ENCODE data around the gene NPR1. TPM values are rescaled to one million over a fixed set of nuclear protein-coding genes. Genes with fewer than 3 reads are reported as not detected.

NPR1 gene
- total and polyA plus RNA-seq, 8 donors, result 1.4 to 39.7 (median 6.1) TPM

DNA sequence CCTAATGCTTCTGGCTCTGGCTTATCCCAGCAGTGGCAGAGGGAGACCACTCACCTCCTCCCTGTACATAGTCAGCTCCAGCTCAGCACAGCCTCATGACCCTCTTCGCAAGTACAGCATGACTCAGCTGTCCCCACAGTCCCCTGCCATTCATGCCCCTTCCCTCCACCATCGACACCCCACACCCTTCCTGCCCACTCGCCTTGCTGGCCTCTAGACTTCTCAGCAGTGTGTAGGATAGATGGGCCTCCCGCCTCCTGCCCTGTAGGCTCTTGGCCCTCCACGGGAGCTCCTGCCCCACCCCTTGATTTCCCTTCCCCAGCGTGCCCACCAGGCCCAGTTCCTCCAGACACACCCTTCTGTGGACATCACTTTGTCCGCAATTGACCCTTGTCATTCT is 9.8 kb downstream of the NPR1 start:
- Histone ChIP-seq H3K4me3 (no peak overlapping the region), H3K27me3 (no peaks in the 10 kb centered on the region), H3K27ac (no peak overlapping the region), H3K4me1 (peaks cover 0 to 6% (median 0%) of the 10 kb centered on the region in 4 donors), H3K9me3 (no peaks in the 10 kb centered on the region), H3K36me3 (peaks cover 0 to 58% (median 10%) of the 10 kb centered on the region in 4 donors)
- no peak for DNase-seq
- TF ChIP-seq CTCF (IDR thresholded peaks at IDR 0.05), result no peak
- no peak for TF ChIP-seq EP300 (IDR thresholded peaks at IDR 0.05)
- no peak for TF ChIP-seq POLR2AphosphoS5 (IDR thresholded peaks at IDR 0.05)
- no peak for TF ChIP-seq POLR2A (IDR thresholded peaks at IDR 0.05)
- 76 to 90% (median 85%) methylated on average over 7 of the region's 7 CpGs for WGBS, 5 donors
- intact Hi-C loops (cut with DNase I; ENCODE audit: low total_unique reads), result no loop called here

- H3K4me3 ChIP-seq, result no peak overlapping the region
- no peak for DNase-seq
- 87 to 90% (median 89%) methylated on average over 14 to 18 of the region's 18 CpGs for WGBS, 5 donors
- H3K36me3 ChIP-seq, result peaks cover 0 to 60% (median 10%) of the 10 kb centered on the region in 4 donors
- intact Hi-C loops (cut with DNase I; ENCODE audit: low total_unique reads), result no loop called here
- no peaks in the 10 kb centered on the region for H3K9me3 ChIP-seq
- TF ChIP-seq EP300 (IDR thresholded peaks at IDR 0.05) (no peak), POLR2AphosphoS5 (IDR thresholded peaks at IDR 0.05) (no peak)
- peaks cover 0 to 3% (median 0%) of the 10 kb centered on the region in 4 donors for H3K4me1 ChIP-seq
- H3K27me3 ChIP-seq, result no peaks in the 10 kb centered on the region
- no peak overlapping the region for H3K27ac ChIP-seq
Measured at GRCh38 chr1:153688736-153689328, 10.3 kb downstream of the NPR1 start.

GRCh38 chr1:153693466-153693865 is 15.0 kb downstream of the NPR1 start:
- intact Hi-C loops (cut with DNase I; ENCODE audit: low total_unique reads), result no loop called here
- no peaks in the 10 kb centered on the region for H3K9me3 ChIP-seq
- 71 to 82% (median 78%) methylated on average over 4 of the region's 4 CpGs for WGBS, 5 donors
- no peak for DNase-seq
- no peaks in the 10 kb centered on the region for H3K27me3 ChIP-seq
- no peak for TF ChIP-seq POLR2A (IDR thresholded peaks at IDR 0.05)
- TF ChIP-seq EP300 (IDR thresholded peaks at IDR 0.05), result no peak
- no peak for TF ChIP-seq CTCF (IDR thresholded peaks at IDR 0.05)
- TF ChIP-seq POLR2AphosphoS5 (IDR thresholded peaks at IDR 0.05), result no peak
- H3K4me1 ChIP-seq, result peaks cover 0 to 19% (median 15%) of the 10 kb centered on the region in 4 donors
- H3K4me3 ChIP-seq, result no peak overlapping the region
- peaks cover 0 to 25% (median 3%) of the 10 kb centered on the region in 4 donors for H3K36me3 ChIP-seq
- no peak overlapping the region for H3K27ac ChIP-seq

DNA sequence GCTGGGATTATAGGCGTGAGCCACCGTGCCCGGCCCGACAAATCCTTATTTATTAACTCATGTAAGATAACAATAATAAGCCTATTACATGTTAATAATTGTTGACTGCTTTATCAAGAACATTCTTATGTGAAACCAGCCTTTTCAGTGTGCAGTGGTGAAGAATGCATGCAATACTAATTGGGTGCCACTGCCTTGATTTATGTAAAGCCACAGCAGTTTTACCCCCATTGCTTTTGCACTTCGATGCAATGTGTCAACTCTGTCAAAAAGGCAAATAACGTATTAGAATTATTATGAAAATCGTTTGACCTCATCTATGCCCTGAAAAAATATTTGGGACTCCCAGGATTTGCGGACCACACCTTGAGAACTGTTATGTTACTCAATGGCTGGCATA is 18.3 kb downstream of the NPR1 start:
- TF ChIP-seq POLR2AphosphoS5 (IDR thresholded peaks at IDR 0.05) (no peak), POLR2A (IDR thresholded peaks at IDR 0.05) (no peak)
- H3K27me3 ChIP-seq, result no peaks in the 10 kb centered on the region
- WGBS, 5 donors, result 63 to 78% (median 76%) methylated on average over 8 of the region's 8 CpGs
- H3K4me1 ChIP-seq, result peaks cover 0 to 33% (median 23%) of the 10 kb centered on the region in 4 donors
- DNase-seq, result no peak
- peak overlapping the region in 4 of 5 donors; percentile 77 to 89 (median 84) for H3K27ac ChIP-seq
- H3K36me3 ChIP-seq, result peaks cover 0 to 5% (median 0%) of the 10 kb centered on the region in 4 donors
- intact Hi-C loops (cut with DNase I; ENCODE audit: low total_unique reads), result no loop called here
- H3K4me3 ChIP-seq, result no peak overlapping the region
- H3K9me3 ChIP-seq, result no peaks in the 10 kb centered on the region

GRCh38 chr1:153697191-153698019 is 18.9 kb downstream of the NPR1 start:
- DNase-seq, result peak in 1 of 2 donors; percentile 89
- WGBS, 5 donors, result 62 to 74% (median 68%) methylated on average over 10 to 12 of the region's 12 CpGs
- Histone ChIP-seq H3K27me3 (no peaks in the 10 kb centered on the region), H3K4me3 (peak overlapping the region in 1 of 4 donors; percentile 12), H3K27ac (peak overlapping the region; percentile 16 to 89 (median 81)), H3K9me3 (no peaks in the 10 kb centered on the region), H3K4me1 (peaks cover 0 to 33% (median 23%) of the 10 kb centered on the region in 4 donors), H3K36me3 (peaks cover 0 to 5% (median 0%) of the 10 kb centered on the region in 4 donors)
- intact Hi-C loops (cut with DNase I; ENCODE audit: low total_unique reads), result no loop called here
- no peak for TF ChIP-seq POLR2A (IDR thresholded peaks at IDR 0.05)
- peak in 2 of 3 donors; percentile 23 to 47 for TF ChIP-seq POLR2AphosphoS5 (IDR thresholded peaks at IDR 0.05)
- no peak for TF ChIP-seq EP300 (IDR thresholded peaks at IDR 0.05)
- TF ChIP-seq CTCF (IDR thresholded peaks at IDR 0.05), result no peak
